ENCODE results near the gene TMEM150B. TPM values are rescaled to one million over a fixed set of nuclear protein-coding genes. Genes with fewer than 3 reads are reported as not detected.
A peak's percentile ranks its signal among the peaks of the same experiment; 100 is the strongest.

TMEM150B gene
- total RNA-seq, 1 donor from 2014 or later: 5.1 TPM

DNA sequence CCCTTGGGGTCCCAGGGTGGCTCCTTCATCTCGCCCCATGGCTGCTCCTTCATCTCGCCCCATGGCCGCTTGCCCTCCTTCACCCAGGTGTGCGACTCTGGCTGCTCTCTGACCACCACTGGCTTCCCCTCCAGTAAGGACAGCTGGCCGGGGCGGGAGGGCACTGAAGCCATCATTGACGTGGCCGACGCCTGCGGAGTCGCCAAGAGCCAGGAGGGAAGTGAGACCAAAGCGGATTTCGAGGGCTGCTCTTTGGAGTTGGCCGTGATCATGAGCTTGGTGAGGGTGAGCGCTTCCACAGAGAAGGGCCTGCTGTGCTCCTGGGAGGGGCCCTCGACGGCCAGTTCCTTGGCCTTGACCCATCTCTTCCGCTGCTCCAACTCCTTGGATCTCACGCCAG, 33.4 kb upstream of the TMEM150B start:
- ATAC-seq: no peak
- no peak for DNase-seq (ENCODE audit: low spot score)
- intact Hi-C loops (cut with DNase I): no loop called here

DNA sequence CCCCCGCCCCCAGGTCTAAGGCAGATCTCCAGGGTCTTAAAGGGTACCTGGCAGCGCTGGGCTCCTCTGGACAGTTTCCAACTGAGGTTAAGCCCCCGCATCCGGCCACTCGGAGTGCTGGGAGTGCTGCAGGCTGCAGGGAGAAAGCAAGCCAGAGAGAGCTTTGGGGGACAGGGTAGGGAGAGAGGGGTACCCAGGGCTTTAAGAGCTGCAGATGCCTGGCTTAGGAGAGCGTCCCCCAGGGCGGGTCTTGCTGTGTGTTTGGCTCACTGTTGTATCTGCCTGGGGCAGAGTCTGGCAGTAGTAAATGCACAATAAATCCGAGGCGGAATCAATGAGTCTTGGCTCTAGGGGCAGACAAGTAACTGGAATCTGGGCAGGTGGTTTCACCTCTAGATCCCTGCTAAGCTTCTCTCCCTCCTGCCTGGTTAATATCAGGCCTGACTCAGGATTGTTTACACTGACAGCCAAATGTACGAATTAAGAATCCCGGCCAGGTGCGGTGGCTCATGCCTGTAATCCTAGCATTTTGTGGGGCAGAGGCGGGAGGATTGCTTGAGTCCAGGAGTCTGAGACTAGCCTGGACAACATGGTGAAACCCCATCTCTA, 30.2 kb upstream of the TMEM150B start:
- DNase-seq (ENCODE audit: low spot score) (no peak), ATAC-seq (no peak)

GRCh38 chr19:55354698-55355212, 29.6 kb upstream of the TMEM150B start, which contains the start of gene COX6B2:
Gene COX6B2 (minus strand): TSS chr19:55354719. CDS start chr19:55354521, 198 bp downstream.
- ATAC-seq (no peak), DNase-seq (ENCODE audit: low spot score) (no peak)
- intact Hi-C loops (cut with DNase I): no loop called here

More for the DNA sequence above, 30.2 kb upstream of the TMEM150B start:
- intact Hi-C loops (cut with DNase I): no loop called here

GRCh38 chr19:55353803-55354697, 28.9 kb upstream of the TMEM150B start:
- intact Hi-C loops (cut with DNase I): no loop called here
- ATAC-seq (peak; percentile 89), DNase-seq (ENCODE audit: low spot score) (peak; percentile 78)

GRCh38 chr19:55353356-55353802, 28.2 kb upstream of the TMEM150B start:
- intact Hi-C loops (cut with DNase I): no loop called here
- no peak for DNase-seq (ENCODE audit: low spot score)
- no peak for ATAC-seq

GRCh38 chr19:55352549-55353145, 27.5 kb upstream of the TMEM150B start:
- DNase-seq (ENCODE audit: low spot score): no peak
- no peak for ATAC-seq
- intact Hi-C loops (cut with DNase I): no loop called here

DNA sequence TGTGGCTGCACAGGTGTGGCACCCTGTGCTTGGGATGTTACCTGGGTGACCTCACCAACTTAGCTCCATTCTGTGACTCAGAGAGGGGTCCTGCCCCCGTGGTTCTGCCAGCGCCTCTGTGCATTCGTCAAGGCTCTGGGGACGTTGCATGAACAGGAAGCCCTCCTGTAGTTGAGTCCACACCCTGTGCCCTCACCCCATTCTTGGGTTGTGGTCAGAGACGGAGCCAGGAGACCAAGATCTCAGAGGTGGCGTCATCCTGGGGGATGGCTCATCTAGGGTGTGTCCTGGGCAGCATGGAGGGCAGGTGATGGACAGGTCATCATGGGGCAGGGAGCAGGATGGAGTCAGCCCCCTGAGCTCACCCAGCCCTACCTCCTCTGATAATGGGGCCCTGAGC, 26.9 kb upstream of the TMEM150B start:
- no peak for DNase-seq (ENCODE audit: low spot score)
- intact Hi-C loops (cut with DNase I): no loop called here
- ATAC-seq: no peak

DNA sequence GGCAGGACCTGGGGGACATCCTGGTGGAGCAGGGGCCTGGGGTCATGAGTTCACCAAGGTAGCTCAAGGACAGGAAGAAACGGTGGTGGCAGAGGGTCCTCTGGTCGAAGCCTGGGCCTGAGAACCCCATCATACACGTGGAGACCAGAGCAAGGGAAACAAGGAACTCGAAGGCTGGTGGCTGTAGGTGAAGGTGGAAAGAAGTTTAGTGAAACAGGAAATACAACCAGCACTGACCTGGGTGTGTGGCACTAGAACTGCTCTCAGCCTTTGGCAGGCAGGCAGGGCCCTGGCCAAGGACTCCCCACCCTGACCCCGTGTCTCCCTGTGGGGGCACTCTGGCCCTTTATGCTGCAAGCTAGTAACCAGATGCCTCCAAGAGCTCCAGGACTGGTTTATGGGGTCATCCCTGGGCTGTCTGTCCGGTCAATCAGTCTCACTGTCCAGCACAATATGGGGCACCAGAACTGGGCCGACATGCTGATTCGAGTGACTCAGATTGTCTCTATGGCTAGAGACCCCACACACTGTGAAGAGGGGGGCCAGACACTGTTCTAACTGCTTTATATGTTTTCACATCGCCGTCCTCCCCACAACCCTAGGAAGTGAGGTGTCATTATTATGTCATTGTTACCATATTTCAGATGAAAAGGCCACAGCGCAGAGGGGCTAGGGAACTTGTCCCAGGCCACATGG, 25.6 kb upstream of the TMEM150B start:
- intact Hi-C loops (cut with DNase I): no loop called here
- ATAC-seq (no peak), DNase-seq (ENCODE audit: low spot score) (no peak)

DNA sequence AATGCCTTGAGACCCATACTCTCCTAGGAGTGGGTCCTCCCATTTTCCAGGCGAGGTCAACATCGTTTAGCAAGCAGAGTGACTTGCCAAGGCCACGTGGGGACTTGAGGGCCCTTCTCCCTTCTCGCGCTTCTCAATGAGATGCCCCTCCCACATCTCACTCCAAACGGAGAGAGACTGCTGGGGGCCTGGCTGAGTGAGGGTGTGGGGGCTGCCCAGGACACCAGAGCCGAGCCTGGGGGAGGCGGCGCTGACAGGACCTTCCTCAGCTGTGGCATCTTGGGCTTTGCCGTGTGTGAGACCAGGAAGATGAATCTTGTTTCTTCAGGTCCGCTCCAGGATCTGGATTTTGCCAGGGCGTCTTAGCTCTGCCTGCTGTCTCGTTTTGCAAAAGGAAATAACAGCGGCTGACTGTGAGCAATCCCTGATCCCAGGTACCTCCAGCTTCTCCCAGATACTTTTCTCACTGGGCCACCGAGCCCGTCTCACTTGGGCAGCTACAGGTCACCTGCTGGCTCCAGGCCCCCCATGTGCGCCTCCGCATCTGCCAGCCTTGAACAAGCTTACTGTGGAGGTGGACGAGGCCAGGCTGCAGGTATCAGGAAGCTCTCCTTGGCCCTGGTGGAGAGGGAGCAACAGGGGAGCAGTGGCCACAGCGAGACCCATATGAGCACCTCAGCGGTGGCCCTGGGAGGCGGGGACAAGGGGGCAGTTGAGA, 23.3 kb upstream of the TMEM150B start:
- no peak for ATAC-seq
- intact Hi-C loops (cut with DNase I): no loop called here
- no peak for DNase-seq (ENCODE audit: low spot score)

DNA sequence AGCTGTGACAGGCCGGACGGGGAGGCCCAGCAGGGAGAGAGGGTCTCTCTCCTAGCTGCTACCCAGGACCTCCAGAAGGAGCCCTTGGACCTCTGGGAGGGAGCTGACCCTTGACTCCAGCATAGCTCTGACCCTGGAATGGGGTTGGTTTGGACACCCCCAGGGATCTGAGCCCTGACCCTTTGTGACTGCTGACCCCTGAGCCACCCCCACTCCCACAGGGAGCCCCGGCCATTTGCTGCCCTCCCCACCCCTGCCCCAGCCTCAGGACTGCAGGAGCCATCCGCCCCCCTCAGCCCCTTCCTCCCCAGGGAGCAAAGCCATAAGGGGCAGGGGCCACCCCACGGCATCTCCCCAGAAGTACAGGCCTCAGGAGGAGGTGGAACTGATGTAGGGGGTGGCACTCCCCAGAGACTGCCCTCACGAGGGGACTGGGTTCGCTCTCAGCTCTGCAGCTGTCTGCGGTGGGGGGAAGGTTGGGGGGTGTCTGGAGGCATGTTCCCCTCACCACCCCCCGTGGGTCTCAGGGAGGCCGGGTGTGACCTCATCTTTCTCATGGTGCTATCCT, 22.4 kb upstream of the TMEM150B start:
- DNase-seq (ENCODE audit: low spot score) (no peak), ATAC-seq (no peak)
- intact Hi-C loops (cut with DNase I): no loop called here

GRCh38 chr19:55346725-55347441, 21.7 kb upstream of the TMEM150B start:
- DNase-seq (ENCODE audit: low spot score) (no peak), ATAC-seq (peak; percentile 23)
- intact Hi-C loops (cut with DNase I): no loop called here

DNA sequence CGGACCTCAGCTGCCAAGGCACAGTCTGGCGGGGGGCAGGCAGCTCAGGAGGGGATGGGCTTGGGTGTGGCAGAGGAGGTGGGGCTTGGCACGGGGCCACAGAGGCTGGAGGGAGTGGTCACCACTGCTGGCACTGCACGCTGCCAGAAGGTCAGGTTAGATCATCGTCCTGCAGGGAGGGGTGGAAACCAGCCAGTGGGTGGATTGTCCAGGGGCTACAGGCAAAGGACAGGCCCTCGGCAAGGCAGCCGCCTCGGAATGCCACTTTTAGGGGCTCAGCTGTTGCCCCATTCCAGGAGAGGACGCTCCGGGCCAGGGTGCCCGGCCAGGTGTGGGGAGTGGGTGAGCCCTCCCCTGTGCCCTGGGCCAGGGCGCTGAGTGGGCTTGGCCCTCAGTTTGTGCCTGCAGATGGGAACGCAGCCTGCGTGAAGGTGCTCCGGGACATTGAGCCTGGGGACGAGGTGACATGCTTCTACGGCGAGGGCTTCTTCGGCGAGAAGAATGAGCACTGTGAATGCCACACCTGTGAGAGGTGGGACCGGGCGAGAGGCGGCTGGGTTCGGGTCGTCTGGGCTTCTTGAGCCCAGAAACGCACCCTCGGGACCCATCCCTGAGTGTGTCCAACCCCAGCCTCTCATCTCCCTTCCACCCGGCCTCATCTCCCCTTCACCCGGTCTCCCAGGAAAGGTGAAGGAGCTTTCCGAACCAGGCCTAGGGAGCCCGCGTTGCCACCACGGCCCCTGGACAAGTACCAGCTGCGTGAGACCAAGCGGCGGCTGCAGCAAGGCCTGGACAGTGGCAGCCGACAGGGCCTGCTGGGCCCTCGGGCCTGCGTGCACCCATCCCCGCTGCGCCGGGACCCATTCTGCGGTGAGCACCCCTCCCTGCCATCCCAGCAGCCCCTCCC, 20.9 kb upstream of the TMEM150B start:
- ATAC-seq (peak; percentile 55), DNase-seq (ENCODE audit: low spot score) (peak; percentile 81)

GRCh38 chr19:55345101-55345817, 20.1 kb upstream of the TMEM150B start:
- DNase-seq (ENCODE audit: low spot score): no peak
- ATAC-seq: no peak
- intact Hi-C loops (cut with DNase I): no loop called here

More for the DNA sequence above, 20.9 kb upstream of the TMEM150B start:
- intact Hi-C loops (cut with DNase I): no loop called here

DNA sequence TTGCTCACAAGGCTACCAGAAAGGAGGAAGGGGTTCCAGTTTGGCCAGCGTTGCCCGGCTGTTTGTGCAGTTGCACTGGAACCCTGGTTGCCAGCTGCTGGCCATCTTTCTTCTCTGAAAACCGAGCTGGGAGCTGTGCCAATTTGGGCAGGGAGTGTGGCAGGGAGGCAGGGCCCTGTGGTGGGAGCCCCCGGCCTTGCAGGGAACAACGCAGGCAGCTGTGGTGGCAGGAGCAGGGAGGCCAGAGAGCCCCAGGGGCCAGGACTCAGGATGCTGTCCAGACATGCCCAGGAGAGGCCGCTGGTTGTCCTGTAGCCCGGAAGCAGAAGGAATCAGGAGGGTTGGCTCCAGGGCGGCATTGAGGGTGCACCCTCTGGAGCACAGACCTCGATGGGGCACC, 19.3 kb upstream of the TMEM150B start:
- ATAC-seq (no peak), DNase-seq (ENCODE audit: low spot score) (no peak)
- intact Hi-C loops (cut with DNase I): no loop called here

DNA sequence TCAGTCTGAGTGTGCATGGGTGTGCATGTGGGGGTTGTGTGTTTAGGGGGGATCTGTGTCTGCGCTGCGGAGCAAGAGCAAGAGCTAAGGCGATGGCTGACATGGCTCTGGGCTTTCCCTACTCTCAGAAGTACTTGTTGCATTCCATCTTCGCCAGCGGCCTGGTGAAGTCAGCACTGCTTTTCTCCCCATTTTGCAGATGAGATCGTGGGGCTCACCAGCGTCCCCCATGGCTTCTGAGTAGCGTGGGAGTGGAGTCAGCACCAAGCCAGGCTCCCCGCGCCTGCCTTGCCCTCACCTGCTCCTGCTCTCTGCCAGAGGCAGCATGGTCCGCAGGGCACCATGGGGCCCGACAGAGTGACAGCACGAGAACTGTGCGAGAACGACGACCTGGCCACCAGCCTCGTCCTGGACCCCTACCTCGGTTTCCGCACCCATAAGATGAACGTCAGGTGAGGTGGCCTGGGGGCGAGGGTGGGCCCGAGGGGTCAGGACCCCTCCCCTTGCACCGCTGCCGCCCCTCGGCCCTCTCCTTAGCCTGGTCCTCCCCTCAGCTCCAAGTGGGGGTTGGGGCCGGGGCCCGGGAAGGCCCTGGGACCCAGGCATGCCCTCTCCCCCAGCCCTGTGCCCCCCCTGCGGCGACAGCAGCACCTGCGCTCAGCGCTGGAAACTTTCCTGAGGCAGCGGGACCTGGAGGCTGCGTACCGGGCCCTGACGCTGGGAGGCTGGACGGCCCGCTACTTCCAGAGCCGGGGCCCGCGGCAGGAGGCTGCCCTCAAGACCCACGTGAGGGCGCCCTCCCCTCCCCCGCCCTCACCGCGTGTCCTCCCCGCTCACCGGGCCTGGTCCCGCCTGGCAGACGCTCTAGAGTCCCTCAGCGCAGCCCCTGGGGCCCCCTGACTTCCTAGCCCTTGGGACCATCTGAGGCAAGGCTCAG, 16.7 kb upstream of the TMEM150B start:
- DNase-seq (ENCODE audit: low spot score): no peak
- no peak for ATAC-seq
- intact Hi-C loops (cut with DNase I): no loop called here
